ENCODE results near the gene FERD3L.

FERD3L gene

GRCh38 chr7:19098510-19098909, 46.7 kb downstream of the FERD3L start:
- DNase-seq: no peak

DNA sequence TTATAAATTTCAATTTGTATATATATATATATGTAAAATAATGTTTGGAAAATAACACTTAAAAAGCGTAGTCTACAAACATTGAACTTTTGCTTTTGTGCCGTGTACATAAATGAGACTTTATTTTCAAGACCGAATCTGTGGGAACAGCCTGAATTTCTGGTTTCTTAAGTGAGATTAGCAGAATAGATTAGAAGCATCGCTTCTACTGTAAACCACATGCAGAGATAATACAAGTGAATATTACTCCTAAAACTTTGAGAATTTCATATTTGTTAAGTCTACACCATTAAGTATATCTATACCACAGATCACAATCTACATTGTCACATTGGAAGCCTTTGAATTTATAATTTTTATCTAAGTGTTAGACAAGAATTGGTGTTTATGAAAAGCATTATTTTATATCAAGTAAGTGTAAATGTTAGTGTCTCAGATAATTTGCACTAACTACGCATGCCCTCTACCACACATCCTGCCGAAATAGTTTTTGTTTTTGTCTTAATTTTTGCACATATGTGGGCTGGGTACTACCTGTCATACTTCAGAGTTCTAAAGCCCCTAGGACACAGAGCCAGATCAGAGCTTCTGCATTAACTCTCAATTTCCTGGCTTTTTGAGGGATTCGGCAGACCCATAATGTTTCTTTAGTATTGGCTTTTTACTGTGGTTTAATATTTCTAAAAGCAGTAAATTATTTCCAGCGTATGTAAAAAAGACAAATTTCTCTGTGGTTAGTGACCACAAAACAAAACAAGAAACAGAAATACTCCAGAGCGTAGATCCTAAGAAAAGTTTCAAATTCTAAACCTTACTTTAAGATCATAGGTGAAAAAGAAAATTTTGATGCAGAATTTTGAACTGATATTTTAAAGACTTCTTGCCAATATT, 47.8 kb downstream of the FERD3L start:
- no peak for DNase-seq

- DNase-seq: no peak
These were observed 49.8 kb downstream of the FERD3L start for GRCh38 chr7:19095353-19095860.
